Gastroesophageal sphincter (tissue), 4 donors: ENCODE data around the gene DLGAP4. TPM values are rescaled to one million over a fixed set of nuclear protein-coding genes. Genes with fewer than 3 reads are reported as not detected.

ENCODE experiments used
- ATAC-seq: fragments of 150-250 bp; one replicate; pipeline ENCODE4 v1.9.1; 2016; ENCODE audit warnings: mild to moderate bottlenecking, moderate library complexity
- H3K27ac ChIP-seq, 4 donors: fragments of 200-600 bp; sonication (generic) in 3 of 4; 1 replicate in 3 of 4; 2 replicates in 1 of 4; pipeline ENCODE4 v1.5.1; 2016 to 2019
- H3K27me3 ChIP-seq: fragments of 200-600 bp; sonication (generic); one replicate; pipeline ENCODE4 v1.5.1; 2019
- H3K36me3 ChIP-seq, 2 donors: fragments of 200-600 bp; sonication (generic); one replicate each; pipeline ENCODE4 v1.5.1; 2019; ENCODE audit warnings: control low read depth in 1 of 2
- H3K4me1 ChIP-seq, 3 donors: fragments of 200-600 bp; sonication (generic); 1 replicate in 2 of 3; 2 replicates in 1 of 3; pipeline ENCODE4 v1.5.1; 2016 to 2019; ENCODE audit warnings: control low read depth in 2 of 3
- H3K4me3 ChIP-seq, 2 donors: fragments of 200-600 bp; sonication (generic); one replicate each; pipeline ENCODE4 v1.5.1; 2019; ENCODE audit warnings: mild to moderate bottlenecking in 1 of 2, moderate library complexity in 1 of 2
- H3K9me3 ChIP-seq, 3 donors: fragments of 200-600 bp; sonication (generic); one replicate each; pipeline ENCODE4 v1.5.1; 2017 to 2019; ENCODE audit warnings: control low read depth in 2 of 3
- CTCF ChIP-seq, 4 experiments: fragments of 200-600 bp in 2 of 4; fragments of 450-650 bp in 2 of 4; sonication (generic) in 1 of 4; IDR thresholded peaks; one replicate each; pipeline ENCODE4 v1.5.1; 2017 to 2019; ENCODE audit warnings: antibody characterized with exemption in 4 of 4, mild to moderate bottlenecking in 2 of 4, moderate library complexity in 2 of 4
- EP300 ChIP-seq: sonication (generic); formaldehyde crosslinking; IDR thresholded peaks from one replicate; pipeline ENCODE4 v1.6.1; 2017; ENCODE audit warnings: antibody characterized with exemption, mild to moderate bottlenecking
- POLR2A ChIP-seq, 2 donors: fragments of 450-650 bp; IDR thresholded peaks; one replicate each; pipeline ENCODE4 v1.6.1; 2017; ENCODE audit warnings: antibody characterized with exemption in 2 of 2, mild to moderate bottlenecking in 2 of 2, moderate library complexity in 1 of 2
- POLR2AphosphoS5 ChIP-seq: sonication (generic); formaldehyde crosslinking; IDR thresholded peaks from one replicate; pipeline ENCODE4 v1.6.1; 2017; ENCODE audit warnings: antibody characterized with exemption
- WGBS, 2 donors: methylation state at CpG; one replicate each; pipeline ENCODE4 v1.1.5; 2018; ENCODE audit warnings: low coverage in 1 of 2; 5-methylcytosine and 5-hydroxymethylcytosine counted together
- total RNA-seq, 4 donors: library from RNA; depleted of rRNA; stranded (reverse); fragments of >200 nt; gene quantifications; one replicate each; pipeline ENCODE4 v1.1.0, GENCODE V29; 2016

Gene DLGAP4
- total RNA-seq, 4 donors from 2014 or later, result 35.5 to 76.1 (median 42.2) TPM

DNA sequence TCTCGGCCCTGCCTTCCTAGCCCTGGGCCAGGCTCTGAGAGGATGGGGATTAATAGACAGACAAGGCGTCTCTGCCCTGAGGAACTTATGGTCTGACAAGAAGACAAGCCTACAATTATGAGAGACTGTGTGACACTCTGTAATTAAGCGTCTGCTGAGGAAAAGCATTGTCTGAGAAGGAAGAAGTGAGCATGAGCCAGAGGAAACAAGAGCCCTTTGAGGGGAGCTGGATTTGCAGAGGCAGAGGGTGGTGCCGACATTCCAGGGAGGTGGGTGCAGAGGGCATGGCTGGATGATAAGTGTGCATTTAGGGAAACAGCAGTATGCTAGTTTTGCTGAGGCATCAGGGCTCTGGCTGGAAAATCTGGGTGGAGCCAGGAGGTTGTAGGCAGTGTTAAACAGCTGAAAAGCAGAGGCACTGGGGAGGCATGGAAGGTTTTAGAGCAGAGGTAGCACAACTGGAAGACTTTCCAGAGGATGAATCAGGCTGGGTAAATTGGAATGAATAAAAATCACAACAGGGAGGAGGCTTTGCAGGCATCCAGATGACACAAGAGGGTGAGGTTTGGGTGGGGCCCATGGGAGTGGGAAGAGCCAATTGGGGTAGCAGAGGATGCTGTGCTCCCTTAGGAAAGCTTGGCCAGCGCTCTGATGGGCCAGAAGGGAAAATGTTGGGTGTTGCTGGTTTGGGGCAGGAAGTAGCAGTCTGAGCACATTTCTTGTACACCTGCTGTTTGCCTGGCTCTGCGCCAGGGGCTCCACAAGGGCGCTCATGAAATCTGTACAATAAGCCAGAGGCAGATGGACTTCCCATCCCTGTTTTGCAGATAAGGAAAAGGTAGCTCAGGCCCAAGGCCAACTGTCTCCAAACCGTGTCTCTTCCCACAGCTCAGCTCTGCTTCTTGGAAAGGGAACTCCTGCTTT lies 161.2 kb downstream of the DLGAP4 start:
- TF ChIP-seq CTCF (IDR thresholded peaks at IDR 0.05), result peak in 1 of 4 experiments; percentile 0
- TF ChIP-seq EP300, result no peak
- TF ChIP-seq POLR2AphosphoS5, result peak; percentile 10
- WGBS, 2 donors, result 12 to 19% methylated on average over 3 to 6 of the region's 8 CpGs
- peak overlapping the region; percentile 39 to 100 (median 96) for H3K27ac ChIP-seq
- no peaks in the 10 kb centered on the region for H3K36me3 ChIP-seq
- H3K9me3 ChIP-seq, result no peaks in the 10 kb centered on the region
- H3K27me3 ChIP-seq, result no peaks in the 10 kb centered on the region
- peaks cover 17 to 97% (median 74%) of the 10 kb centered on the region in 3 donors for H3K4me1 ChIP-seq
- peak; percentile 54 for ATAC-seq
- H3K4me3 ChIP-seq, result no peak overlapping the region

DNA sequence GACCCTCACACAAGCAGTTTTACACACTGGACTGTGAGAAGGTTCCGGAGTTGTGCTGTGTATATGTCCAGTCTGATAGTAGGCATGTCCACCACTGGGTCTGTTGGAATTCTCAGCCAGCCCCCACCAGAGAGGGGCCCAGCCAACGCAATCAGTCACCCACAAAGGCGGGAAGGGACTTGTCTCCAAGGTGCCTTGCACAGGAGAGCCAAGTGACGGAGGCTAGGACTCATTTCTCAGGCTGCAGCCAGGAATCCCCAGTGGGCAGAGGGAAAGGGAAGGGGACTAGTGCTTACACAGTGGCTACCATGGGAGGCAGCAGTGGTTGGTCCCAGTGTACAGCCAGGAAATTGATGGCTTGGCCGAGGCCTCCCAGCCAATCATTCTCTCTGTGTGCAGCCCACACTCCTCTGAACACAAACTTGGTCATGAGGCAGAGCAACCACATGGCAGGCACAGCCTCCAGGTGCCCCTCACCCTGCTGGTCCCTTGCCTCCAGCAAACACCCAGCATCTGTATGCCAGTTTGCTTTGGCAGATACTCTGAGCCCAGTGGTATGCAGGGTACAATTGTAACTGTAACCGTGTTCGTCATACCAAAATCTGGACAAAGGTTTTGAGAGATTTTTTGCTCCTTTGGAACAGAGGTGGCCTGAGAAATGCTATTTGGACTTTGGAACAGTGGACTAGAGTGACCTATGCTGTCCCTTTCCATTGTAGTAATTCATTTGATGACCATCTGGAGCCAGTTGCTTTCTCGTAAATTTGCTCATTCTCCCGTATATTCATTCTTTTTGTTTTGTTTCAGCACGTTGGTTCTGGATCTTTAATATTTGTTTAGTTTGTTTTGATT lies 162.2 kb downstream of the DLGAP4 start:
- H3K4me3 ChIP-seq, result no peak overlapping the region
- H3K4me1 ChIP-seq, result peaks cover 20 to 100% (median 80%) of the 10 kb centered on the region in 3 donors
- no peaks in the 10 kb centered on the region for H3K36me3 ChIP-seq
- H3K9me3 ChIP-seq, result no peaks in the 10 kb centered on the region
- 22 to 40% methylated on average over 4 to 6 of the region's 10 CpGs for WGBS, 2 donors
- peak overlapping the region; percentile 0 to 100 (median 96) for H3K27ac ChIP-seq
- ATAC-seq, result no peak
- H3K27me3 ChIP-seq, result no peaks in the 10 kb centered on the region
- TF ChIP-seq POLR2A (IDR thresholded peaks at IDR 0.05) (no peak), CTCF (IDR thresholded peaks at IDR 0.05) (peak in 1 of 4 experiments; percentile 9)

GRCh38 chr20:36469973-36470372 lies 163.8 kb downstream of the DLGAP4 start:
- WGBS, 2 donors, result 28 to 35% methylated on average over 2 of the region's 2 CpGs
- H3K9me3 ChIP-seq, result no peaks in the 10 kb centered on the region
- no peaks in the 10 kb centered on the region for H3K27me3 ChIP-seq
- ATAC-seq, result no peak
- H3K36me3 ChIP-seq, result no peaks in the 10 kb centered on the region
- peaks cover 23 to 100% (median 80%) of the 10 kb centered on the region in 3 donors for H3K4me1 ChIP-seq
- H3K4me3 ChIP-seq, result no peak overlapping the region
- H3K27ac ChIP-seq, result peak overlapping the region in 3 of 4 donors; percentile 44 to 99 (median 93)
- TF ChIP-seq CTCF (IDR thresholded peaks at IDR 0.05) (no peak), EP300 (no peak), POLR2AphosphoS5 (no peak), POLR2A (IDR thresholded peaks at IDR 0.05) (no peak)

- 23 to 32% methylated on average over 5 to 7 of the region's 9 CpGs for WGBS, 2 donors
- Histone ChIP-seq H3K27ac (peak overlapping the region; percentile 60 to 99 (median 91)), H3K9me3 (no peaks in the 10 kb centered on the region), H3K4me3 (peak overlapping the region; percentile 10 to 35), H3K27me3 (no peaks in the 10 kb centered on the region), H3K4me1 (peaks cover 13 to 98% (median 60%) of the 10 kb centered on the region in 3 donors), H3K36me3 (peaks cover 0 to 1% of the 10 kb centered on the region in 2 donors)
- TF ChIP-seq CTCF (IDR thresholded peaks at IDR 0.05) (peak in 1 of 4 experiments; percentile 9), EP300 (no peak)
- ATAC-seq, result no peak
These were observed 165.9 kb downstream of the DLGAP4 start for GRCh38 chr20:36471885-36472636.
